ENCODE measurements around the gene ACP1.

The ACP1 gene

DNA sequence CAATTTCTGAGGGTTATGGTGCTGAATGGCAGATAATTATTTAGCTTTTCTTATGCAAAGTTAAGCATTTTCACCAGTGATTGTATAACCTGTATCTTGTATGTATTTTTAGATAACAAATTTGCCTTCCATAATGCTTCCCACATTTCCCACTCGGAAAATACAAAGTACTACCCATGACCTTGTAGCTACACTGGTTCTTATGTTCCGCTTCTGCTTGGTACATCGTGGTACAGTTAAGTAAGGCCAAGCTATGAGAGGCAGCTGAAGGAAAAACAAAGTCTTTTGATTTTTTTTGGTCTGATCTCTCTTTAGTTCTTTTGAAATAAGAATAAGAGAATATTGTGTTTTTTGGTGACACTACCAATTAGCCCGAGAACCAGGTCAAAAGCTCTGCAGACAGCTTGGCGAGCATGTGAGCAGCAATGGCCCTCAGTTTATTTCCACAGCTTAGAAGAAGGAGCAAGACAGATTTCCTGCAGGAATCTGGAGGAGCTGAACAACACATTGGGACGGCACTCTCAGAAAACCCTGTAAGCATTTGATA, 27.7 kb upstream of the ACP1 start:
- no peaks in the 10 kb centered on the region for H3K27me3 ChIP-seq (ENCODE audit: low read length)
- H3K9ac ChIP-seq (ENCODE audit: low read length), result no peak overlapping the region
- no peaks in the 10 kb centered on the region for H3K9me3 ChIP-seq (ENCODE audit: insufficient read depth, low read length)
- TF ChIP-seq, protein P1, sequence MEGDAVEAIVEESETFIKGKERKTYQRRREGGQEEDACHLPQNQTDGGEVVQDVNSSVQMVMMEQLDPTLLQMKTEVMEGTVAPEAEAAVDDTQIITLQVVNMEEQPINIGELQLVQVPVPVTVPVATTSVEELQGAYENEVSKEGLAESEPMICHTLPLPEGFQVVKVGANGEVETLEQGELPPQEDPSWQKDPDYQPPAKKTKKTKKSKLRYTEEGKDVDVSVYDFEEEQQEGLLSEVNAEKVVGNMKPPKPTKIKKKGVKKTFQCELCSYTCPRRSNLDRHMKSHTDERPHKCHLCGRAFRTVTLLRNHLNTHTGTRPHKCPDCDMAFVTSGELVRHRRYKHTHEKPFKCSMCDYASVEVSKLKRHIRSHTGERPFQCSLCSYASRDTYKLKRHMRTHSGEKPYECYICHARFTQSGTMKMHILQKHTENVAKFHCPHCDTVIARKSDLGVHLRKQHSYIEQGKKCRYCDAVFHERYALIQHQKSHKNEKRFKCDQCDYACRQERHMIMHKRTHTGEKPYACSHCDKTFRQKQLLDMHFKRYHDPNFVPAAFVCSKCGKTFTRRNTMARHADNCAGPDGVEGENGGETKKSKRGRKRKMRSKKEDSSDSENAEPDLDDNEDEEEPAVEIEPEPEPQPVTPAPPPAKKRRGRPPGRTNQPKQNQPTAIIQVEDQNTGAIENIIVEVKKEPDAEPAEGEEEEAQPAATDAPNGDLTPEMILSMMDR (IDR thresholded peaks at IDR 0.05; ENCODE audit: insufficient read depth, low read length, poor library complexity, severe bottlenecking), result no peak
- TF ChIP-seq EZH2phosphoT487 (conservative IDR thresholded peaks at IDR 0.05; ENCODE audit: low read length), result no peak
- H3K27ac ChIP-seq (ENCODE audit: low read depth, low read length), result no peak overlapping the region
- H3K36me3 ChIP-seq (ENCODE audit: low read length), result no peaks in the 10 kb centered on the region
- H3K4me3 ChIP-seq (ENCODE audit: insufficient read depth, low read length, poor library complexity, severe bottlenecking), result no peak overlapping the region
- no peaks in the 10 kb centered on the region for H3K79me2 ChIP-seq (ENCODE audit: insufficient read depth, low read length)
- no peak overlapping the region for H2AFZ ChIP-seq (ENCODE audit: low read depth, low read length, severe bottlenecking)
- H3F3A ChIP-seq (ENCODE audit: insufficient read depth), result no peaks in the 10 kb centered on the region
- no peaks in the 10 kb centered on the region for H3K9me2 ChIP-seq (replicated peaks; ENCODE audit: insufficient read depth, low read length)
- no peak overlapping the region for H3K4me2 ChIP-seq (ENCODE audit: low read depth, low read length, poor library complexity, severe bottlenecking)
- no peaks in the 10 kb centered on the region for H4K20me1 ChIP-seq (ENCODE audit: low read depth, low read length)

DNA sequence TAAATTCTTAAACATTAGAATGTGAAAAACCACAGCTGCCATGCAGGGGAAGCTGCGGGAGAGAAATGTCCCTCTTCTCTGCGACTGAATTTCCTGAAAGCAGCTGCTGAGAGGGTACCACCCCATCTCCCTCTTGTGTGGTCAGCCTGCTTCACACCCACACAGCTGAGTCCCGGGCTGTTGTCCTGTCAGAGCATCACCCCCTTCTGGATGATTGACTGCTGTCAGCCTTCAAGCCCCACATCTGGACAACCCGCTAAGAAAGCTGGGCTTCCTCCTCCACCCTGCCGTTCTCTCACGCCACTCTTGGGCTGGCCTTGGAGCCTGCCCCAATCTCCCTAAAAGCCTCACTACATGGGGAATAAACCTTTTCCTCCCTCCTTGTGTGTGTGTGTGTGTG, 26.9 kb upstream of the ACP1 start:
- H4K20me1 ChIP-seq (ENCODE audit: low read depth, low read length), result no peaks in the 10 kb centered on the region
- H3K36me3 ChIP-seq (ENCODE audit: low read length), result peaks cover 4% of the 10 kb centered on the region; the same call in 1 of the 2 replicates

DNA sequence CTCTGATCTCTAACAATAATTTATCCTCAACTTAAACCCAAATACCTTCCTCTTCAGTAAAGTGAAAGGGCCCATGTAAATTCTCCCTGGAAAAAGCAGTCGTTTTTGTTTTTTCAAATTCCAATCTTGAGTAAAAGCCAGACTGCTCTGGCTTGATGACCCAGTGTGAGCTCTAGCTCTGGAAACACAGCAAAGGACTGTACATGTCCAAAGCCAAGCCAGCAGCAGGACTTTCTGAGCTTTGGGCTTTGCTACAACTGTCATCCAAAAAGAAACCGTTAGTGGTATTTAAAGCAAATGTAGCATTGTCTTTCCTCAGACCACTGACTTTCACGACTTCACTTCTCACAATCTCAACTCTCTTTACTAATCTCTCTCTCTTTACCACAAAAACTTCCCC, 26.3 kb upstream of the ACP1 start:
- no peaks in the 10 kb centered on the region for H3K27me3 ChIP-seq (ENCODE audit: low read length)
- no peak overlapping the region for H3K4me2 ChIP-seq (ENCODE audit: low read depth, low read length, poor library complexity, severe bottlenecking)
- peaks cover 4% of the 10 kb centered on the region; the same call in 1 of the 2 replicates for H3K36me3 ChIP-seq (ENCODE audit: low read length)
- H3K27ac ChIP-seq (ENCODE audit: low read depth, low read length), result no peak overlapping the region
- no peaks in the 10 kb centered on the region for H3F3A ChIP-seq (ENCODE audit: insufficient read depth)
- H3K79me2 ChIP-seq (ENCODE audit: insufficient read depth, low read length), result no peaks in the 10 kb centered on the region
- H3K4me3 ChIP-seq (ENCODE audit: insufficient read depth, low read length, poor library complexity, severe bottlenecking), result no peak overlapping the region
- TF ChIP-seq, protein P1 (IDR thresholded peaks at IDR 0.05; ENCODE audit: insufficient read depth, low read length, poor library complexity, severe bottlenecking), result no peak
- TF ChIP-seq EZH2phosphoT487 (conservative IDR thresholded peaks at IDR 0.05; ENCODE audit: low read length), result no peak
- H2AFZ ChIP-seq (ENCODE audit: low read depth, low read length, severe bottlenecking), result no peak overlapping the region
- no peak overlapping the region for H3K9ac ChIP-seq (ENCODE audit: low read length)
- H3K9me3 ChIP-seq (ENCODE audit: insufficient read depth, low read length), result no peaks in the 10 kb centered on the region
- H3K9me2 ChIP-seq (replicated peaks; ENCODE audit: insufficient read depth, low read length), result no peaks in the 10 kb centered on the region
- no peaks in the 10 kb centered on the region for H4K20me1 ChIP-seq (ENCODE audit: low read depth, low read length)

More for the DNA sequence above, 26.9 kb upstream of the ACP1 start:
- Histone ChIP-seq H3K9ac (ENCODE audit: low read length) (no peak overlapping the region), H3K4me2 (ENCODE audit: low read depth, low read length, poor library complexity, severe bottlenecking) (no peak overlapping the region), H3K27me3 (ENCODE audit: low read length) (no peaks in the 10 kb centered on the region), H3K27ac (ENCODE audit: low read depth, low read length) (no peak overlapping the region), H3K79me2 (ENCODE audit: insufficient read depth, low read length) (no peaks in the 10 kb centered on the region), H3K9me2 (replicated peaks; ENCODE audit: insufficient read depth, low read length) (no peaks in the 10 kb centered on the region), H2AFZ (ENCODE audit: low read depth, low read length, severe bottlenecking) (no peak overlapping the region), H3F3A (ENCODE audit: insufficient read depth) (no peaks in the 10 kb centered on the region), H3K9me3 (ENCODE audit: insufficient read depth, low read length) (no peaks in the 10 kb centered on the region), H3K4me3 (ENCODE audit: insufficient read depth, low read length, poor library complexity, severe bottlenecking) (no peak overlapping the region)
- TF ChIP-seq EZH2phosphoT487 (conservative IDR thresholded peaks at IDR 0.05; ENCODE audit: low read length), result no peak
- TF ChIP-seq, protein P1 (IDR thresholded peaks at IDR 0.05; ENCODE audit: insufficient read depth, low read length, poor library complexity, severe bottlenecking), result no peak
